ENCODE data around the gene HNRNPL. TPM values are rescaled to one million over a fixed set of nuclear protein-coding genes. Genes with fewer than 3 reads are reported as not detected.
"Not testable (repeated sequence)": the region's sequence is repeated elsewhere in the genome, so short reads cannot be mapped to it uniquely, and the experiment has no call there.

Gene HNRNPL
- total RNA-seq, 3 donors from 2014 or later (not counting 1 experiment from before 2014, with no cell fraction given), result 636 to 800 (median 702) TPM

DNA sequence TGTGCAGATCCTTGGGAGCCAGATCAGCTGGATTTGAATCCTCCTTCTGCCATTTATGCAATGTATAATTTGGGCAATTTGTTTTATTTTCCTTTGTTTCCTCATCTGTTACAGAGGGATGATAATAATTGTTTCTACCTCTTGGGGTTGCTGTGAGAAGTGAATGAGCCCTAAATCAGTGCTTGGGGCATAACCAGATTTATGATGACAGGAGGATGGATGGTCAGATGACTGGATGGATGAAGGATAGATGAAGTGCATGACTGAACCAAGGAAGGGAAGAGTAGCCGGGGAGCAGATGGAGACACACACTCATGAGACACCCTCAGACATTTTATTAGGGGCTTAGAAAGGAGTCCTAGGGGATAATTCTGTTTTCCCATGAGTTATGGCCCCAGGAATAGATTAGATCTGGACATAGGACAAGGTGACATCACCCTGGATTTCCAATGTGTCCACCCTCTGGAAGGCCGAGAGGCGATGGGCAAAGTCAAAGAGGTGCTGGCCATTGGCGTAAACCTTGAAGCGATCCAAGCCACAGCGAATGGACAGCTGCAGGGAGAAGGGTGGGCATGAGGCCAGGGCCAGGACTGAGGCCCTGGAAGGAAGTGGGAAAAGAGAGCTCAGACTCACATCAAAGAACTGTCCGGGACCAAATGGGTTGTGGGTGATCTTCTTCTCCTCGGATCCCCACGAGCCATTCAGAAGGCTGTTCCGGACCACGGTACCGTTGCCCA, 48.3 kb downstream of the HNRNPL start:
- H3K27me3 Mint-ChIP-seq (ENCODE audit: low read depth in 2 of 2), result no peaks in the 10 kb centered on the region
- no peaks in the 10 kb centered on the region for H3K36me3 Mint-ChIP-seq
- H3K9me3 ChIP-seq (ENCODE audit: control insufficient read depth, insufficient read depth, low read length), result no peaks in the 10 kb centered on the region
- no peak overlapping the region for H3K4me3 ChIP-seq (ENCODE audit: low read length)
- H3K36me3 ChIP-seq (ENCODE audit: control insufficient read depth, insufficient read depth, low read length), result no peaks in the 10 kb centered on the region
- peaks cover 0 to 6% of the 10 kb centered on the region in 2 donors for H3K4me1 Mint-ChIP-seq
- no peak overlapping the region for H3K4me3 Mint-ChIP-seq
- no peak overlapping the region for H3K27ac Mint-ChIP-seq
- no peak overlapping the region for H3K27ac ChIP-seq (ENCODE audit: low read length)
- intact Hi-C loops (cut with micrococcal nuclease), result no loop called here
- no peaks in the 10 kb centered on the region for H3K27me3 ChIP-seq (ENCODE audit: control insufficient read depth, insufficient read depth, low read length)
- no peak for DNase-seq
- WGBS (ENCODE audit: insufficient coverage), result 98% methylated on average over 12 of the region's 12 CpGs
- peaks cover 3% of the 10 kb centered on the region for H3K4me1 ChIP-seq (ENCODE audit: control insufficient read depth, insufficient read depth, low read length)
- TF ChIP-seq, protein P1, sequence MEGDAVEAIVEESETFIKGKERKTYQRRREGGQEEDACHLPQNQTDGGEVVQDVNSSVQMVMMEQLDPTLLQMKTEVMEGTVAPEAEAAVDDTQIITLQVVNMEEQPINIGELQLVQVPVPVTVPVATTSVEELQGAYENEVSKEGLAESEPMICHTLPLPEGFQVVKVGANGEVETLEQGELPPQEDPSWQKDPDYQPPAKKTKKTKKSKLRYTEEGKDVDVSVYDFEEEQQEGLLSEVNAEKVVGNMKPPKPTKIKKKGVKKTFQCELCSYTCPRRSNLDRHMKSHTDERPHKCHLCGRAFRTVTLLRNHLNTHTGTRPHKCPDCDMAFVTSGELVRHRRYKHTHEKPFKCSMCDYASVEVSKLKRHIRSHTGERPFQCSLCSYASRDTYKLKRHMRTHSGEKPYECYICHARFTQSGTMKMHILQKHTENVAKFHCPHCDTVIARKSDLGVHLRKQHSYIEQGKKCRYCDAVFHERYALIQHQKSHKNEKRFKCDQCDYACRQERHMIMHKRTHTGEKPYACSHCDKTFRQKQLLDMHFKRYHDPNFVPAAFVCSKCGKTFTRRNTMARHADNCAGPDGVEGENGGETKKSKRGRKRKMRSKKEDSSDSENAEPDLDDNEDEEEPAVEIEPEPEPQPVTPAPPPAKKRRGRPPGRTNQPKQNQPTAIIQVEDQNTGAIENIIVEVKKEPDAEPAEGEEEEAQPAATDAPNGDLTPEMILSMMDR (IDR thresholded peaks at IDR 0.05), result no peak
- no peaks in the 10 kb centered on the region for H3K9me3 Mint-ChIP-seq
- no peak for ATAC-seq

DNA sequence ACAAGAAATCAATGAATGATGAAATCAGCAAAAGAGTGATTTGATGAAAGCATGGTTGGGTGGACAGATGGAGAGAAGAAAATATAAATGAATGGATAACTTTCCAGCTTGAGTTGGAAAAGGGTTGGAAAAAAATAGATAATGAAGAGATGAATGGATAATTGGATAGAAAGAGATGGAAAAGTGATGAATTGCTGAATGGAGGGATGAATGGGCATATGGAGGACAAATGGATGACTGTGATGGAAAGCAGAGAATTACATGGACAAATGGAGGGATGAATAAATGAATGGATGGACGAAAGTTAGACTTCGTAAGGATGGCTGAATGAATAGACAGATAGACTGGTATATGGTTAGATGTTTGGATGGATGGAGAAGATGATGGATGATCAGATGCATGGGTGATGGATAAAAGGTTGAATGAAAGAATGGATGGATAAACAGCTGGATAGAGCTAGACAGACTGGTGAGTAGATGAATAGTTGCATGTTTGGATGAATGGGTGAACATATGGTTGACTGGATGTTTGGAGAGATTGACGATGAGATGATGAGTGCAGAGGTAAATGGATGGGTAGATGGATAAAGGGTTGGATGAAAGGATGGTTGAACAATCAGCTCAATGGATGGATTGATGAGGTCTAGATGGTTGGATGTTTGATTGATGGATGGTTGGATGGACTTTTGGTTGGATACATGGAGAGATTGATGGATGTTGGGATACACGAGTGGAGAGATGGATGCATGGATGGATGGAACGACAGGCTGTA, 49.0 kb downstream of the HNRNPL start:
- Histone ChIP-seq H3K4me3 (ENCODE audit: low read length) (no peak overlapping the region), H3K9me3 (ENCODE audit: control insufficient read depth, insufficient read depth, low read length) (no peaks in the 10 kb centered on the region), H3K36me3 (ENCODE audit: control insufficient read depth, insufficient read depth, low read length) (no peaks in the 10 kb centered on the region), H3K27me3 (ENCODE audit: control insufficient read depth, insufficient read depth, low read length) (no peaks in the 10 kb centered on the region), H3K4me1 (ENCODE audit: control insufficient read depth, insufficient read depth, low read length) (peaks cover 3% of the 10 kb centered on the region), H3K27ac (ENCODE audit: low read length) (no peak overlapping the region)
- ATAC-seq (no peak), DNase-seq (no peak)
- TF ChIP-seq, protein P1 (IDR thresholded peaks at IDR 0.05), result no peak
- Mint-ChIP-seq H3K27me3 (ENCODE audit: low read depth in 2 of 2) (no peaks in the 10 kb centered on the region), H3K36me3 (no peaks in the 10 kb centered on the region), H3K9me3 (no peaks in the 10 kb centered on the region), H3K4me1 (peaks cover 0 to 6% of the 10 kb centered on the region in 2 donors), H3K4me3 (no peak overlapping the region), H3K27ac (no peak overlapping the region)
- intact Hi-C loops (cut with micrococcal nuclease), result no loop called here
- 96% methylated on average over 5 of the region's 5 CpGs for WGBS (ENCODE audit: insufficient coverage)

DNA sequence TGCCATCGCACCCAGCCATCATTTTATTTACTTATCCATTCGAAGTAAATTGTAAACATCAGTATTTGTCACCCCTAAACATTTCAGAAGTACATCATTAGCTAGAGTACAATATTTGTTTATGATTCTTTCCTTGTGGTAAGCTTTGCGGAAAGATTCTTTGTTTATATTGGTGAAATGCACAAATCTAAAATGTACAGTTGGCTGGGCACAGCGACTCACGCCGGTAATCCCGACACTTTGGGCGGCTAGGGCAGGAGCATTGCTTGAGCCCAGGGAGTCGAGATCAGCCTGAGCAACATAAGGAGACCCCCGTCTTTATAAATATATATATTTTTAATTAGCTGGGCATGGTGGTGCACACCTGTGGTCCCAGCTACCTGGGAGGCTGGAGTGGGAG, 50.7 kb downstream of the HNRNPL start:
- 91% methylated on average over 8 of the region's 10 CpGs for WGBS (ENCODE audit: insufficient coverage)
- DNase-seq (no peak), ATAC-seq (no peak)
- TF ChIP-seq, protein P1 (IDR thresholded peaks at IDR 0.05), result no peak
- Mint-ChIP-seq H3K4me1 (no peaks in the 10 kb centered on the region), H3K9me3 (no peaks in the 10 kb centered on the region), H3K4me3 (no peak overlapping the region), H3K27ac (no peak overlapping the region), H3K27me3 (ENCODE audit: low read depth in 2 of 2) (no peaks in the 10 kb centered on the region), H3K36me3 (no peaks in the 10 kb centered on the region)
- Histone ChIP-seq H3K4me1 (ENCODE audit: control insufficient read depth, insufficient read depth, low read length) (no peaks in the 10 kb centered on the region), H3K36me3 (ENCODE audit: control insufficient read depth, insufficient read depth, low read length) (no peaks in the 10 kb centered on the region), H3K27me3 (ENCODE audit: control insufficient read depth, insufficient read depth, low read length) (no peaks in the 10 kb centered on the region), H3K4me3 (ENCODE audit: low read length) (no peak overlapping the region), H3K27ac (ENCODE audit: low read length) (no peak overlapping the region), H3K9me3 (ENCODE audit: control insufficient read depth, insufficient read depth, low read length) (no peaks in the 10 kb centered on the region)
- intact Hi-C loops (cut with micrococcal nuclease), result no loop called here

DNA sequence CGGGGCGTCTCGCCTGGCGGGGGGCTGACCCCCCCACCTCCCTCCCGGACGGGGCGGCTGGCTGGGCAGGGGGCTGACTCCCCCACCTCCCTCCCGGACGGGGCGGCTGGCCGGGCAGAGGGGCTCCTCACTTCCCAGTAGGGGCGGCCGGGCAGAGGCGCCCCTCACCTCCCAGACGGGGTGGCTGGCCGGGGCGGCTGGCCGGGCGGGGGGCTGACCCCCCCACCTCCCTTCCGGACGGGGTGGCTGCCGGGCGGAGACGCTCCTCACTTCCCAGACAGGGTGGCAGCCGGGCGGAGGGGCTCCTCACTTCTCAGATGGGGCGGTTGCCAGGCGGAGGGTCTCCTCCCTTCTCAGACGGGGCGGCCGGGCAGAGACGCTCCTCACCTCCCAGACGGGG, 52.0 kb downstream of the HNRNPL start:
- H3K27me3 Mint-ChIP-seq (ENCODE audit: low read depth in 2 of 2); H3K4me1 ChIP-seq (ENCODE audit: control insufficient read depth, insufficient read depth, low read length); intact Hi-C loops (cut with micrococcal nuclease); H3K4me3 Mint-ChIP-seq; H3K27ac Mint-ChIP-seq; H3K27ac ChIP-seq (ENCODE audit: low read length); H3K4me1 Mint-ChIP-seq; H3K9me3 ChIP-seq (ENCODE audit: control insufficient read depth, insufficient read depth, low read length); DNase-seq; H3K4me3 ChIP-seq (ENCODE audit: low read length); H3K27me3 ChIP-seq (ENCODE audit: control insufficient read depth, insufficient read depth, low read length); H3K9me3 Mint-ChIP-seq; ATAC-seq; H3K36me3 Mint-ChIP-seq; H3K36me3 ChIP-seq (ENCODE audit: control insufficient read depth, insufficient read depth, low read length): not testable (repeated sequence)
- WGBS (ENCODE audit: insufficient coverage), result no CpG with 5 or more reads among the region's 33 CpGs
